GM12878 (cell line): ENCODE results near the gene ERAL1. TPM values are rescaled to one million over a fixed set of nuclear protein-coding genes. Genes with fewer than 3 reads are reported as not detected.

Source experiments
- ASH2L ChIP-seq: fragments of 300-600, 200-600 bp; sonication (generic); IDR thresholded peaks from 2 replicates; pipeline ENCODE4 v1.6.1; 2017; ENCODE audit warnings: low read depth, mild to moderate bottlenecking, borderline replicate concordance
- ATF7 ChIP-seq: fragments of 450-650 bp; IDR thresholded peaks from 2 replicates; pipeline ENCODE4 v1.6.1; 2016; ENCODE audit warnings: low read depth, mild to moderate bottlenecking
- EGR1 ChIP-seq, 2 experiments: IDR thresholded peaks; 1 replicate in 1 of 2; 2 replicates in 1 of 2; pipeline ENCODE4 v1.6.1; 2011 to 2012; ENCODE audit warnings: low read depth in 2 of 2, low read length in 2 of 2, borderline replicate concordance in 1 of 2, mild to moderate bottlenecking in 1 of 2, moderate library complexity in 1 of 2
- IKZF2 ChIP-seq, 2 experiments: fragments of 450-650 bp; IDR thresholded peaks; 2 replicates each; pipeline ENCODE4 v1.6.1; 2017; ENCODE audit warnings: mild to moderate bottlenecking in 2 of 2, moderate library complexity in 2 of 2
- IRF4 ChIP-seq: IDR thresholded peaks from 2 replicates; pipeline ENCODE4 v1.6.1; 2011; ENCODE audit warnings: low read depth, low read length
- JUND ChIP-seq: IDR thresholded peaks from 2 replicates; pipeline ENCODE4 v1.6.1; 2012; ENCODE audit warnings: low read depth, mild to moderate bottlenecking, low read length, improper control_type of control experiment, moderate library complexity
- KAT2A ChIP-seq: conservative IDR thresholded peaks from 2 replicates; pipeline ENCODE4 v1.6.1; 2011; ENCODE audit warnings: low read depth, low read length; ENCODE audit not compliant: control insufficient read depth
- KLF5 ChIP-seq: fragments of 450-650 bp; IDR thresholded peaks from 2 replicates; pipeline ENCODE4 v1.6.1; 2014; ENCODE audit warnings: mild to moderate bottlenecking; ENCODE audit not compliant: partially characterized antibody
- MYC ChIP-seq: IDR thresholded peaks from 2 replicates; pipeline ENCODE4 v1.6.1; 2011; ENCODE audit warnings: mild to moderate bottlenecking, low read length, moderate library complexity, inconsistent platforms; ENCODE audit not compliant: insufficient read depth, insufficient replicate concordance, insufficient read length, severe bottlenecking
- NR2C1 ChIP-seq: fragments of 450-650 bp; IDR thresholded peaks from 2 replicates; pipeline ENCODE4 v1.6.1; 2017; ENCODE audit warnings: antibody characterized with exemption, mild to moderate bottlenecking, moderate library complexity
- POLR2AphosphoS5 ChIP-seq: IDR thresholded peaks from 2 replicates; pipeline ENCODE4 v1.6.1; 2011; ENCODE audit warnings: mild to moderate bottlenecking, low read length, inconsistent platforms
- POU2F2 ChIP-seq: IDR thresholded peaks from 3 replicates; pipeline ENCODE4 v1.6.1; 2011; ENCODE audit warnings: low read depth, mild to moderate bottlenecking, low read length, borderline replicate concordance
- SMC3 ChIP-seq: IDR thresholded peaks from 2 replicates; pipeline ENCODE4 v1.6.1; 2011; ENCODE audit warnings: low read length, improper control_type of control experiment, borderline replicate concordance
- STAT1 ChIP-seq: fragments of 450-650 bp; conservative IDR thresholded peaks from 2 replicates; pipeline ENCODE4 v1.6.1; 2014; ENCODE audit warnings: antibody characterized with exemption, mild to moderate bottlenecking
- TCF7 ChIP-seq: IDR thresholded peaks from 2 replicates; pipeline ENCODE4 v1.6.1; 2014; ENCODE audit warnings: antibody characterized with exemption, borderline replicate concordance
- ZBED1 ChIP-seq: IDR thresholded peaks from 2 replicates; pipeline ENCODE4 v1.6.1; 2016; ENCODE audit warnings: borderline replicate concordance
- polyA plus RNA-seq, 11 experiments: library from polyadenylated mRNA; depleted of rRNA in 4 of 11; unstranded in 6 of 11; stranded (reverse) in 5 of 11; fragments of >200 nt; fragmentation: Nextera tagmentation in 4 of 11; fragmentation: Illumina TruSeq in 1 of 11; extraction: Ambion mirVana in 4 of 11; extraction: Trizol in 1 of 11; gene quantifications; 1 replicate in 1 of 11; 2 replicates in 10 of 11; pipeline versions ENCODE4 v1.2.1 to v1.2.3, GENCODE V29; 2011 to 2016; ENCODE audit warnings: inconsistent platforms in 2 of 11, missing spikeins in 2 of 11, low read depth in 1 of 11
- total RNA-seq, 4 experiments: library from RNA; depleted of rRNA in 3 of 4; stranded (reverse); fragments of >200 nt in 3 of 4; fragmentation: Illumina TruSeq in 1 of 4; extraction: Trizol in 1 of 4; gene quantifications; 2 replicates each; pipeline versions ENCODE4 v1.2.1 to v1.2.3, GENCODE V29; 2013 to 2021
- TF ChIP-seq, protein P1 (sequence below): IDR thresholded peaks from 2 replicates; pipeline ENCODE4 v1.6.1; 2011; ENCODE audit warnings: low read depth, mild to moderate bottlenecking, low read length, moderate library complexity, borderline replicate concordance; ENCODE audit errors: extremely low read depth
- TF ChIP-seq, protein P2 (sequence below): fragments of 450-650 bp; formaldehyde crosslinking; IDR thresholded peaks from 2 replicates; pipeline ENCODE4 v1.4.0; 2022; ENCODE audit warnings: mild to moderate bottlenecking, moderate library complexity
- TF ChIP-seq, protein P3 (sequence below): IDR thresholded peaks from 2 replicates; pipeline ENCODE4 v1.6.1; 2012; ENCODE audit warnings: low read depth, low read length, improper control_type of control experiment
- TF ChIP-seq, protein P4 (sequence below): fragments of 450-650 bp; IDR thresholded peaks from 2 replicates; pipeline ENCODE4 v1.6.1; 2016; ENCODE audit warnings: mild to moderate bottlenecking
- TF ChIP-seq, protein P5 (sequence below): fragments of 450-650 bp; IDR thresholded peaks from 2 replicates; pipeline ENCODE4 v1.6.1; 2014; ENCODE audit warnings: mild to moderate bottlenecking
- TF ChIP-seq, protein P6 (sequence below): IDR thresholded peaks from 2 replicates; pipeline ENCODE4 v1.6.1; 2012; ENCODE audit warnings: low read depth, low read length, improper control_type of control experiment

The ERAL1 gene
- total and polyA plus RNA-seq, 10 of the 15 experiments (the other 5 are each of a cell fraction or from before 2014, with no cell fraction given): 27.7 to 175 (median 104) TPM

DNA sequence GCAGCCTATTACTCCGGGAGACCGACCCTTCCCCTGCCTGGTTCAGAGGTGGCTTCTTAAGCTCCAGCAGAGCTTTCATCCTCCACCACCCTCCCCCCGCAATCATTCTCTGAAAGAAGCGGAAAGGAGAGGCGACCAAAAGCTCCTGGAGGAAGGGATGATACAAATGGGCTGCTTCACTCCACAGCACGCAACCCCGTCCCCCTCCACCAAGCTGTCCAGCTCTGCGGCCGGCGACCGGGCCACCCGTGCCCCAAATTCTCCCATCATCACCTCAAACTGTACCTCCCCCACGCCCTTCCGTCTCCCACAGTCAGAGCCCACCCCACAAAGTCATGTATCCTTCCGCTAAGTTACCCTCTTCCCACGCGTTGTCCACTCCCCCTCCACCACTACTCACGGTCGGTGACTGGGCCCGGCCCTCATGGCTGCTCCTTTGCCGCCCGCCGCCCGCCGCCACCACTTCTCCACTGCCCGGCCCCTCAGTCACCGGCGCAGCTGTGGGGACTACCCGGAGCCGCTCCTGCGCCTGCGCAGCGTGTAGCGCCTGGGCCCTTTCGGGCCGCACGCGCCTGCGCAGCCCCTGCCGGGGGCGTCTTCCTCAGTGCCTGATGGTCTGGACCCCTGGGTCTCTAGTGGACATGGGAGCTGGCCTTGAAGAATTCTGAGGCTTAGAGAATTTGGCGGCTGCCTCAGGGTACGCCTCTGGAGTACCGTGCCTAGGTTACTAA, 12.4 kb upstream of the ERAL1 start, which contains the start of gene FAM222B (continued):
- TF ChIP-seq, protein P1, sequence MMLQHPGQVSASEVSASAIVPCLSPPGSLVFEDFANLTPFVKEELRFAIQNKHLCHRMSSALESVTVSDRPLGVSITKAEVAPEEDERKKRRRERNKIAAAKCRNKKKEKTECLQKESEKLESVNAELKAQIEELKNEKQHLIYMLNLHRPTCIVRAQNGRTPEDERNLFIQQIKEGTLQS: peak; percentile 35; the same call in 1 of the 2 replicates
- TF ChIP-seq TCF7: no peak
- TF ChIP-seq ZBED1: no peak
- 0 out of 4 replicates have a peak, but pooled peaks of 1 of the 2 experiments have one; percentile 24 for TF ChIP-seq IKZF2 (IDR thresholded peaks at IDR 0.05)
- TF ChIP-seq, protein P2, sequence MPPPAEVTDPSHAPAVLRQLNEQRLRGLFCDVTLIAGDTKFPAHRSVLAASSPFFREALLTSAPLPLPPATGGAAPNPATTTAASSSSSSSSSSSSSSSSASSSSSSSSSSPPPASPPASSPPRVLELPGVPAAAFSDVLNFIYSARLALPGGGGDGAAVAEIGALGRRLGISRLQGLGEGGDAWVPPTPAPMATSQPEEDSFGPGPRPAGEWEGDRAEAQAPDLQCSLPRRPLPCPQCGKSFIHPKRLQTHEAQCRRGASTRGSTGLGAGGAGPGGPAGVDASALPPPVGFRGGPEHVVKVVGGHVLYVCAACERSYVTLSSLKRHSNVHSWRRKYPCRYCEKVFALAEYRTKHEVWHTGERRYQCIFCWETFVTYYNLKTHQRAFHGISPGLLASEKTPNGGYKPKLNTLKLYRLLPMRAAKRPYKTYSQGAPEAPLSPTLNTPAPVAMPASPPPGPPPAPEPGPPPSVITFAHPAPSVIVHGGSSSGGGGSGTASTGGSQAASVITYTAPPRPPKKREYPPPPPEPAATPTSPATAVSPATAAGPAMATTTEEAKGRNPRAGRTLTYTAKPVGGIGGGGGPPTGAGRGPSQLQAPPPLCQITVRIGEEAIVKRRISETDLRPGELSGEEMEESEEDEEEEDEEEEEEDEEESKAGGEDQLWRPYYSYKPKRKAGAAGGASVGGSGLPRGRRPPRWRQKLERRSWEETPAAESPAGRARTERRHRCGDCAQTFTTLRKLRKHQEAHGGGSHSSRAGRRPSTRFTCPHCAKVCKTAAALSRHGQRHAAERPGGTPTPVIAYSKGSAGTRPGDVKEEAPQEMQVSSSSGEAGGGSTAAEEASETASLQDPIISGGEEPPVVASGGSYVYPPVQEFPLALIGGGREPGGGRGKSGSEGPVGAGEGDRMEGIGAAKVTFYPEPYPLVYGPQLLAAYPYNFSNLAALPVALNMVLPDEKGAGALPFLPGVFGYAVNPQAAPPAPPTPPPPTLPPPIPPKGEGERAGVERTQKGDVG (CRISPR knock-in tag): no peak
- peak; percentile 24; the same call in 1 of the 2 replicates for TF ChIP-seq ATF7
- TF ChIP-seq, protein P3, sequence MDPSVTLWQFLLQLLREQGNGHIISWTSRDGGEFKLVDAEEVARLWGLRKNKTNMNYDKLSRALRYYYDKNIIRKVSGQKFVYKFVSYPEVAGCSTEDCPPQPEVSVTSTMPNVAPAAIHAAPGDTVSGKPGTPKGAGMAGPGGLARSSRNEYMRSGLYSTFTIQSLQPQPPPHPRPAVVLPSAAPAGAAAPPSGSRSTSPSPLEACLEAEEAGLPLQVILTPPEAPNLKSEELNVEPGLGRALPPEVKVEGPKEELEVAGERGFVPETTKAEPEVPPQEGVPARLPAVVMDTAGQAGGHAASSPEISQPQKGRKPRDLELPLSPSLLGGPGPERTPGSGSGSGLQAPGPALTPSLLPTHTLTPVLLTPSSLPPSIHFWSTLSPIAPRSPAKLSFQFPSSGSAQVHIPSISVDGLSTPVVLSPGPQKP: no peak
- TF ChIP-seq KAT2A: no peak
- no peak for TF ChIP-seq KLF5
- no peak for TF ChIP-seq IRF4
- no peak for TF ChIP-seq NR2C1
- TF ChIP-seq, protein P4, sequence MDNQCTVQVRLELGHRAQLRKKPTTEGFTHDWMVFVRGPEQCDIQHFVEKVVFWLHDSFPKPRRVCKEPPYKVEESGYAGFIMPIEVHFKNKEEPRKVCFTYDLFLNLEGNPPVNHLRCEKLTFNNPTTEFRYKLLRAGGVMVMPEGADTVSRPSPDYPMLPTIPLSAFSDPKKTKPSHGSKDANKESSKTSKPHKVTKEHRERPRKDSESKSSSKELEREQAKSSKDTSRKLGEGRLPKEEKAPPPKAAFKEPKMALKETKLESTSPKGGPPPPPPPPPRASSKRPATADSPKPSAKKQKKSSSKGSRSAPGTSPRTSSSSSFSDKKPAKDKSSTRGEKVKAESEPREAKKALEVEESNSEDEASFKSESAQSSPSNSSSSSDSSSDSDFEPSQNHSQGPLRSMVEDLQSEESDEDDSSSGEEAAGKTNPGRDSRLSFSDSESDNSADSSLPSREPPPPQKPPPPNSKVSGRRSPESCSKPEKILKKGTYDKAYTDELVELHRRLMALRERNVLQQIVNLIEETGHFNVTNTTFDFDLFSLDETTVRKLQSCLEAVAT: no peak; the same call in 1 of the 2 replicates
- TF ChIP-seq, protein P5, sequence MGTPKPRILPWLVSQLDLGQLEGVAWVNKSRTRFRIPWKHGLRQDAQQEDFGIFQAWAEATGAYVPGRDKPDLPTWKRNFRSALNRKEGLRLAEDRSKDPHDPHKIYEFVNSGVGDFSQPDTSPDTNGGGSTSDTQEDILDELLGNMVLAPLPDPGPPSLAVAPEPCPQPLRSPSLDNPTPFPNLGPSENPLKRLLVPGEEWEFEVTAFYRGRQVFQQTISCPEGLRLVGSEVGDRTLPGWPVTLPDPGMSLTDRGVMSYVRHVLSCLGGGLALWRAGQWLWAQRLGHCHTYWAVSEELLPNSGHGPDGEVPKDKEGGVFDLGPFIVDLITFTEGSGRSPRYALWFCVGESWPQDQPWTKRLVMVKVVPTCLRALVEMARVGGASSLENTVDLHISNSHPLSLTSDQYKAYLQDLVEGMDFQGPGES: 0 out of 2 replicates have a peak, but pooled peaks have one; percentile 8
- TF ChIP-seq JUND: no peak
- TF ChIP-seq ASH2L: no peak
- TF ChIP-seq POLR2AphosphoS5: peak; percentile 49
- no peak for TF ChIP-seq MYC
- TF ChIP-seq EGR1 (IDR thresholded peaks at IDR 0.05; ENCODE audit: borderline replicate concordance in 1 of 2, low read depth in 2 of 2, low read length in 2 of 2): 0 out of 3 replicates have a peak, but pooled peaks of 1 of the 2 experiments have one; percentile 10
- 0 out of 2 replicates have a peak, but pooled peaks have one; percentile 6 for TF ChIP-seq SMC3
- no peak for TF ChIP-seq POU2F2
- TF ChIP-seq, protein P6, sequence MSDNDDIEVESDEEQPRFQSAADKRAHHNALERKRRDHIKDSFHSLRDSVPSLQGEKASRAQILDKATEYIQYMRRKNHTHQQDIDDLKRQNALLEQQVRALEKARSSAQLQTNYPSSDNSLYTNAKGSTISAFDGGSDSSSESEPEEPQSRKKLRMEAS: peak; percentile 49; the same call in 1 of the 2 replicates
- TF ChIP-seq STAT1: no peak
